IPS-20b (cell line): Measurements from ENCODE around the gene SLC9A5.

ENCODE experiments used
- H3K27ac ChIP-seq: one replicate; pipeline ENCODE4 v1.5.1; 2013; ENCODE audit warnings: low read length
- H3K27me3 ChIP-seq: 2 replicates; pipeline ENCODE4 v1.6.1; 2013; ENCODE audit warnings: mild to moderate bottlenecking, low read length, inconsistent platforms; ENCODE audit not compliant: insufficient read depth
- H3K36me3 ChIP-seq: 2 replicates; pipeline ENCODE4 v1.6.1; 2013; ENCODE audit warnings: low read depth, mild to moderate bottlenecking, inconsistent platforms, low read length, moderate library complexity; ENCODE audit not compliant: insufficient read depth
- H3K4me1 ChIP-seq: 2 replicates; pipeline ENCODE4 v1.6.1; 2013; ENCODE audit warnings: mild to moderate bottlenecking, control low read depth, inconsistent platforms, low read length, moderate library complexity; ENCODE audit not compliant: insufficient read depth
- H3K4me3 ChIP-seq: 2 replicates; pipeline ENCODE4 v1.5.1; 2013; ENCODE audit warnings: mild to moderate bottlenecking, low read length, inconsistent platforms
- H3K9ac ChIP-seq: 2 replicates; pipeline ENCODE4 v1.6.1; 2013; ENCODE audit warnings: low read depth, mild to moderate bottlenecking, inconsistent platforms, low read length, moderate library complexity
- H3K9me3 ChIP-seq: 2 replicates; pipeline ENCODE4 v1.6.1; 2013; ENCODE audit warnings: mild to moderate bottlenecking, low read depth, low read length, inconsistent platforms; ENCODE audit not compliant: insufficient read depth

SLC9A5 gene

DNA sequence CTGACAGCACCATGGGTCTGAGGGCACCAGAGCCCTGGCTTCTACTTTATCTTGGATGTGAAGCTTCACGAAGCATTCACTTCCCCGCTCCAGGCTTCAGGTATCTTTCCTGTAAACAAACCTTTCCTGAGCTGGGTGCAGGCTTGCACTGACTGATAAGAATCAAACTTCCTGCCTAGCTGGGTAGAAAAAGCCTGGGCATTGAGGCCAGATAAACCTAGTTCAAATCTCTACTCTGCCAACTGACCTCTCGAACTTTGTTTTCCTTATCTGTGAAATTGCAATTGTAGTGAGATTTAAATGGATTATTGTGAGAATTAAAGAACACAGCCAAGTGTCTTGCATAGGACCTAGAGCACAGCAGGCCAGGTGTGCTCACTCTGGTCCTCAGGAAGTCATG, 24.8 kb upstream of the SLC9A5 start:
- peaks cover 10% of the 10 kb centered on the region for H3K36me3 ChIP-seq
- no peaks in the 10 kb centered on the region for H3K9me3 ChIP-seq
- no peak overlapping the region for H3K9ac ChIP-seq
- H3K27me3 ChIP-seq = peaks cover 5% of the 10 kb centered on the region; the same call in 1 of the 2 replicates
- H3K27ac ChIP-seq = no peak overlapping the region
- H3K4me3 ChIP-seq = no peak overlapping the region
- no peaks in the 10 kb centered on the region; the same call in 1 of the 2 replicates for H3K4me1 ChIP-seq

DNA sequence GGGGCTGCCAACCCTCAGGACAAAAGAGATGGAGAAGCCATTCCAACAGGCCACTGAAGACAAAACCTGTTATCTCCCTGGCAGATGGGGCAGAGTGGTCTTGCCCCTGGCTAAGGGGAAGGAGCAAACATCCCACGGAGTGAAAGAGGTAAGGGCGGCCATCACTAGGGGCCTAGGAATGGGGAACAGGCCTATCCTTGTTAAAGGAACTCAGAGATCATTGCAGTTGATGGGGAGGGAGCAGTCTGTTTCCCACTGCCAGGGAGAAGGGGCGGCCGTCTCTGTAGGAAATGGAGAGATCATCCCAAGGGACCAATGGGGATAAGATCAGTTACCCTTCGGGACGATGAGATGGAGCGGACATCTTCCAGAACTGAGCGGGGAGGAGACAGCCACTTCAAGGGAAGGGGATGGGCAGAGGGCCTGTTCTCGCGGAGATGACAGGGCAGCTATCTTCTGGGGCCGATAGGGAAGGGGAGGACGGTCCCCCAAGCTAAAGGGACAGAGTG, 22.4 kb upstream of the SLC9A5 start:
- no peak overlapping the region for H3K27ac ChIP-seq
- H3K9ac ChIP-seq = peak overlapping the region; percentile 57; the same call in 1 of the 2 replicates
- H3K4me1 ChIP-seq = no peaks in the 10 kb centered on the region; the same call in 1 of the 2 replicates
- H3K27me3 ChIP-seq = 0 out of 2 replicates have a peak, but pooled peaks cover 5% of the 10 kb centered on the region
- no peaks in the 10 kb centered on the region for H3K9me3 ChIP-seq
- H3K36me3 ChIP-seq = peaks cover 34% of the 10 kb centered on the region
- H3K4me3 ChIP-seq = peak overlapping the region; percentile 82

DNA sequence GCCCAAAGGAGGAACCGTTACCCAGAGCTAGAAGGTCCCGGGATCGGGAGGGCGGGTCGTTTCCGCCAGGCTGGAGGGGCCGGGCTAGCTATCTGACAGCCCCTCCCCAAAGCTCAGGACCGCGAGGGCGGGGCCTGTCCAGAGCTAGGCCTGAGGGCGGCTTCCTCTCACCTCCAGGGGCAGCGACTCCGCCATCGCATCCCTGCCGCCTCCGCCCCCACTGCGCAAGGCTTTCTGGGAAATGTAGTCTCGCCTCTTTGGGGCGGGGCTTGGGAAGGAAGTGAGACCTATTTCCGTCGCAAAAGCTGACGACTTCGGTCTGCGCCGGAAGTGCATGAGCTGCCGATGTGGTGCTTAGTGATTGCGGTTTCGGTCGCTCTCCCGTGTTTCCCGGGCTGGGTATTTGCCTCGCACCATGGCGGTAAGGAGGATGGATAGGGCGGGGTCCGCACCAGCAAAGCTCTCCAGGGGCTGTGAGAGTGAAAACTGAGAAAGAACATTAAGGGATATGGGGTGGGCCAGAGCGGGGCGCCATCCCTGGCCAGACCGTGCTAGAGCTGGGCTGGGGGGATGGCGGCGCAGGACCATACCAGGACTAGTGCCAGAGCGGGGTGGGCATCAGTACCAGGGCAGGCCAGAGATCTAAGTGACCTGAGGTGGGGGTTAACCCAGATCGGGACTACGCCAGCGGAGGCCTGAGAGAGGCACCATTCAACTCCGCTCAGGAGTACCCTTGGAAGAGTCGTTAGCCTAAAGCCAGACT, 21.8 kb upstream of the SLC9A5 start, which contains the start of gene TMEM208:
Gene TMEM208, plus strand, starts transcription at position 327 of the 763 bp plus-strand sequence. Its CDS starts 89 bp downstream, at position 416.
- H3K27ac ChIP-seq = peak within 1 kb of the TSS; percentile 12
- no peaks in the 10 kb centered on the region for H3K9me3 ChIP-seq
- H3K27me3 ChIP-seq = 0 out of 2 replicates have a peak, but pooled peaks cover 5% of the 10 kb centered on the region
- H3K9ac ChIP-seq = peak within 1 kb of the TSS; percentile 78; the same call in 1 of the 2 replicates
- peak within 1 kb of the TSS; percentile 82 for H3K4me3 ChIP-seq
- peaks cover 40% of the 10 kb centered on the region for H3K36me3 ChIP-seq
- no peaks in the 10 kb centered on the region; the same call in 1 of the 2 replicates for H3K4me1 ChIP-seq

DNA sequence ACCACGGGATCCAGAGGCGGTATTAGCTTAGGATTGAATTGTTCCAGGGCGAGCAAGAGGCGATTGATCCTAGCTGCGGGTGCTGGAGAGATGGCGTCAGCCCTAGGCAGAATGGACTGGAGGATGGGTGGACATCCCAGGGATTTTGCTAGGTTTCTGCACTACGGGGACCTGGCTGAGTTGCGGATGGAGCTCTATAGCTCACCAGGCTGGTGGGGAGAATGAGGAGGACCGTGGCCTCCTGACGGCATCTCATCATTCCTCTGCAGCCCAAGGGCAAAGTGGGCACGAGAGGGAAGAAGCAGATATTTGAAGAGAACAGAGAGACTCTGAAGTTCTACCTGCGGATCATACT, 21.2 kb upstream of the SLC9A5 start:
- H3K4me1 ChIP-seq = no peaks in the 10 kb centered on the region; the same call in 1 of the 2 replicates
- H3K36me3 ChIP-seq = peaks cover 41% of the 10 kb centered on the region
- H3K27me3 ChIP-seq = 0 out of 2 replicates have a peak, but pooled peaks cover 5% of the 10 kb centered on the region
- peak overlapping the region; percentile 78; the same call in 1 of the 2 replicates for H3K9ac ChIP-seq
- H3K4me3 ChIP-seq = peak overlapping the region; percentile 82
- peak overlapping the region; percentile 12 for H3K27ac ChIP-seq
- no peaks in the 10 kb centered on the region for H3K9me3 ChIP-seq

DNA sequence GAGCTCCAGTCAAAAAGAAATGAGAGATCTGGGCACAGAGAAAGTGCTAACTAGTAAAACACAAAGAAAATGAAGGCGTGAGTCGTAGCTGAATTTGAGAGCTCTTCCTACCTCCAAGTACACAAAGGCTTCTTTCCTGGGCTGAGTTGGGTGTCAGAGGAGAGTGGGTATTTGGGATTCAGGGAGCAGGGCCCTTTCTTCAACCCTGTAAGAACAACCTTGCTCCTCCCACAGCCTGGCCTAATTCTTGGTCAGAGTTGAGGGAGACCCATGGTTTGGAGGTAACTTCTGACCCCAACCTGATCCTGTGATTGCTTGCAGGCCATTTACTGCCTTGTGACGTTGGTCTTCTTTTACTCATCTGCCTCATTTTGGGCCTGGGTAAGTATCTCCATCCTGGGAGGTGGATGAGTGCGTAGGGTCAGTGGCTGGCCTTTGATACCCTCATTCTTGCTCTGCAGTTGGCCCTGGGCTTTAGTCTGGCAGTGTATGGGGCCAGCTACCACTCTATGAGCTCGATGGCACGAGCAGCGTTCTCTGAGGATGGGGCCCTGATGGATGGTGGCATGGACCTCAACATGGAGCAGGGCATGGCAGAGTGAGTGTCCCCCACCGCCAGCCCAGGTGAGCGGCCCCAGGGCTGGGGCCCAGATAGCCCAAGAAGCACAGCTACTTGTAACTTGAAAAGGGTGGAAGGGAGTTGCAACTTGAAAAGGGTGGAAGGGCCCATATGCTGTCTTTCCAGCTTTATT, 20.6 kb upstream of the SLC9A5 start:
- Histone ChIP-seq H3K36me3 (peaks cover 42% of the 10 kb centered on the region), H3K4me1 (no peaks in the 10 kb centered on the region; the same call in 1 of the 2 replicates), H3K4me3 (peak overlapping the region; percentile 82), H3K9me3 (no peaks in the 10 kb centered on the region), H3K9ac (0 out of 2 replicates have a peak overlapping the region, but pooled peaks have one; percentile 78), H3K27ac (no peak overlapping the region), H3K27me3 (0 out of 2 replicates have a peak, but pooled peaks cover 5% of the 10 kb centered on the region)

DNA sequence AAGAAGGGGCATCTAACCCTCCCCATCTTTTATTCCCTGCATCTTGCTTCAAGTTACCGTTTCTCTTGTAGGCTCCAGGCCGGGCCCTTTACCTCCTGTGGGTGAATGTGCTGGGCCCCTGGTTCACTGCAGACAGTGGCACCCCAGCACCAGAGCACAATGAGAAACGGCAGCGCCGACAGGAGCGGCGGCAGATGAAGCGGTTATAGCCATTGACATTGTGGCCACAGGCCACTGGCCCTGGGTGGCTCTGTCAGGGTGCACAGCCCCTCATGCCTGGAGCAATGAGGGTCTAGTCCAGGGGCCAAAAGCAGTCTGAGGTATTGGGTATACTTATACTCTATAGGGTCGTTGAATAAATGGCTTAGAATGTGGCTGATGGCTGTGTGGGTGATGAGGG, 19.9 kb upstream of the SLC9A5 start:
- H3K27ac ChIP-seq = no peak overlapping the region
- H3K27me3 ChIP-seq = 0 out of 2 replicates have a peak, but pooled peaks cover 5% of the 10 kb centered on the region
- H3K4me3 ChIP-seq = no peak overlapping the region
- no peaks in the 10 kb centered on the region for H3K9me3 ChIP-seq
- no peak overlapping the region for H3K9ac ChIP-seq
- H3K4me1 ChIP-seq = no peaks in the 10 kb centered on the region; the same call in 1 of the 2 replicates
- H3K36me3 ChIP-seq = peaks cover 47% of the 10 kb centered on the region

DNA sequence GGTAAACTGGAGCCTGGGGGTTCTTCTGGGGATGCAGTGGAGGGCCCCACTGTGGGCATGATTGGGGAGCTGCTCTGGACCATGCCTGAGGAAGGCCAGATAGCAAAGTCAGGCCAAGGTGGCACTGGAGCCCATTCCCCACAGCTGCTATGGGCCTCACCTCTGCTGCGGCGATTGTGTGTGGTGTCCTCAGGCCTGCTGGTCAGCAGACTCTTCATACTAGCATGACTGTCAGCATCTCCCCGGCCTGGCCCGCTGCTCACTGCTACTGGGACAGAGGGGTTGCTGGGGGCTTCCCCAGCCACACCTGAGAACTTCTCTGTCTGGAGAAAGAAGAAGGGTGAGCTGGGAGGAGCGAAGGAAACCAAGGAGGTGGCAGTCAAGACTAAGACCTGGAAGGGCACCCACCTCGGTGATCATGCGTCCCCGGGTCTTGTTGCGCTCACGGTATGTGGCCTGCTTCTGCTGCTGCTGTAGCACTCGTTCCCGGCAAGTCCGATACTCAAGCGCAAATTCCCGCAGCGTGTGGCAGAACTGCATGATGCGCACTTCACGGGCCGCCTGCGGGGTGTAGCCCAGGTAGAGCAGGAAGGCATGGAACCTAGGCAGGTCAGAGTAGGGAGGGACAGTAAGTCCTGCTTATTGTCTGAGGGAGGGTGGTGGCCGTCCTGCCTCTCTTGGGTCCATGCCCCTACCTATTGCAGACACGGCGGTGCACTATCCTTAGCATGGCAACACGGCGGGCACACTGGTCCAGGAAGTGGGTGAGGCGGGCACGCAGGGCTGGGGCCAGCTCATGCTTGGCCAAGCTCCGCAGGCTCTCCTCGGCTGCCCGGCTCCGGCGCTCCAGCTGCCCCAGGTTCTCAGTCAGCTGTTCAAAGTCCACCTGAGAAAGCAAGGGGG, 18.6 kb upstream of the SLC9A5 start:
- Histone ChIP-seq H3K9me3 (no peaks in the 10 kb centered on the region), H3K4me3 (no peak overlapping the region), H3K27me3 (0 out of 2 replicates have a peak, but pooled peaks cover 5% of the 10 kb centered on the region), H3K36me3 (peaks cover 56% of the 10 kb centered on the region), H3K27ac (no peak overlapping the region), H3K4me1 (no peaks in the 10 kb centered on the region; the same call in 1 of the 2 replicates), H3K9ac (no peak overlapping the region)

DNA sequence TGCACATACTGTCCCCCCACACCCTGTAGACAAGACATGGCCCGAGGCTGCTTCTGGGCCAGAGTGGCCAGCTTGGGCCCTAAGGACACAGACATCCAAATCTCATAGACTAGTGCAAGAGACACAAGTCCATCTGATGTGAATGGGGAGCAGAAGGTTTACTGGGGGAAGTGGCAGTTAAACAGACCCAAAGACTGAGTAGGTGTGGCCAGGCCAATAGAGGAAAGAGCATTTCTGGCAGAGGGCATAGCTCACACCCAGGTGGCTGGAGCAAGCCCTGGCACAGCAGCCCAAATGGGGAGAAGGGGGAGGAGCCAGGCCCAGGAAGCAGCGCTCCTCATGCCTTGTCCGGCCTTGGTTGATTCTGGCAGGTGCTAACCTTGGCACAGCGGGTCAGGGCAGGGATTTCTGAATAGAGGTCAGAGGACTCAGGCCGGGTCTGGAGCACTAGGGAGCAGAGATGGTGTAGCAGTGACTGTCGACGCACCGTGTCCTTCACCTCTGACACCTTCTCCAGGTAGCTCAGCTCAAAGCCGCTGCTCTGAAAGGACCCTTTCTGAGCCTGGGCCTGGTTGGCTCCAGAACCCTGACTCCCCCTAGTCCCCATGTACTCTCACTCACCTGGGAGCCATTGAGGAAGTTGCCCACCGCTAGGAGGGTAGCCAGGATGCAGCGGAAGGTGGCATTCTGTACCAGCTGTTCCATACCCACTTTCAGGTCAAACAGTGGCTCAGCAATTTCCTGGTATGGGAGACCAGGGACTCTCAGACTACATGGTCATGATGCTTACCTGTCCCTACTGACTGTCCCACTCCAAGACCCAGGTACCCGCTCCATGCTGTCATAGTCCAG, 17.7 kb upstream of the SLC9A5 start:
- H3K27ac ChIP-seq = no peak overlapping the region
- no peaks in the 10 kb centered on the region; the same call in 1 of the 2 replicates for H3K4me1 ChIP-seq
- H3K9ac ChIP-seq = no peak overlapping the region
- no peaks in the 10 kb centered on the region for H3K9me3 ChIP-seq
- H3K4me3 ChIP-seq = no peak overlapping the region
- no peaks in the 10 kb centered on the region for H3K27me3 ChIP-seq
- H3K36me3 ChIP-seq = peaks cover 65% of the 10 kb centered on the region

DNA sequence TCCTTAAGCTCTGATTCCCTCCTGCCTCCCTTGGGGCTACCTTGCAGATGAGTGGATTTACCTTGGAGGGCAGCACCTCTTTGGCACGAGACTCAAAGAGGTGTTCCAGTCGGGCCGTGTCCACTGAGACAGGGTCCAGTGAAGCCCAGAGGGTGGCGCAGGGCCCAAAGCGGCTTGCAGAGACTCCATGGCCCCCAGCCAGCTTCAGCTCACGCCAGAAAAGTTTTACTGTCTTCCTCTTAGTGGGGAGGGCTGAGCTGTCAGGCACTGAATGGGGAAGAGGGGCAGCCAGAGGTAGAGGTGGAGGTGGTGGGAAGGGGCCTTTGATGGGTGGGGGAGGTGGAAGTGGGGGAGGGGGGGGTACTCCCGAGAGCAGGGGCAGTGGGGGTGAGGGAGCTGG, 15.2 kb upstream of the SLC9A5 start:
- Histone ChIP-seq H3K27me3 (no peaks in the 10 kb centered on the region), H3K4me1 (no peaks in the 10 kb centered on the region), H3K9ac (no peak overlapping the region), H3K36me3 (peaks cover 80% of the 10 kb centered on the region), H3K27ac (no peak overlapping the region), H3K9me3 (no peaks in the 10 kb centered on the region), H3K4me3 (no peak overlapping the region)

DNA sequence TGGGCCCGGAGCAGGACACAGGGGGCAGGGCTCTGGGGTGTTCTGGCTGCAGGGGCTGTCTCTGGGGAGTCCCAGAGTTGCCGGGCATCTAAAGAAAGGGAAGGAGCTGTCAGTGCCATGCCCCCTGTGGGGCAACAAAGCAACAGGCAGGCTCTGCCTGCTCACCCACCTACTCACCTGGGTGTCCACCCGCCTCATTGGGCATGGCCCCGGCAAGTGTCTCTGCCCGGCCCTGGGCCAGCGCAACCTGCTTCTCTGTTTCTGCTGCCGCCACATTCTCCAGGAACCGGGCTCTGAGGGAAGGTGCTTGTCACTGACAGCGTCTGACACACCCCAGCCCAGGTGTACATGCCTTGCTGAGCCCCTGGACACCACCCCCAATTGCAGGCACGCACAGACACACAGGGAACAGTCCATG, 14.6 kb upstream of the SLC9A5 start:
- Histone ChIP-seq H3K4me1 (no peaks in the 10 kb centered on the region), H3K9me3 (no peaks in the 10 kb centered on the region), H3K9ac (no peak overlapping the region), H3K27ac (no peak overlapping the region), H3K4me3 (no peak overlapping the region), H3K27me3 (no peaks in the 10 kb centered on the region), H3K36me3 (peaks cover 80% of the 10 kb centered on the region)
